Jurkat, Clone E6-1 (cell line): ENCODE data around the gene RIBC1.
"Not testable (repeated sequence)": the region's sequence is repeated elsewhere in the genome, so short reads cannot be mapped to it uniquely, and the experiment has no call there.

ENCODE experiments used
- DNase-seq: peaks from one replicate; pipeline ENCODE4 v3.0.0-alpha.2; 2011; ENCODE audit warnings: low read depth, low spot score
- H3K4me3 ChIP-seq: 2 replicates; pipeline ENCODE4 v1.5.1; 2011; ENCODE audit warnings: mild to moderate bottlenecking, low read length, control low read depth, moderate library complexity

RIBC1 gene

DNA sequence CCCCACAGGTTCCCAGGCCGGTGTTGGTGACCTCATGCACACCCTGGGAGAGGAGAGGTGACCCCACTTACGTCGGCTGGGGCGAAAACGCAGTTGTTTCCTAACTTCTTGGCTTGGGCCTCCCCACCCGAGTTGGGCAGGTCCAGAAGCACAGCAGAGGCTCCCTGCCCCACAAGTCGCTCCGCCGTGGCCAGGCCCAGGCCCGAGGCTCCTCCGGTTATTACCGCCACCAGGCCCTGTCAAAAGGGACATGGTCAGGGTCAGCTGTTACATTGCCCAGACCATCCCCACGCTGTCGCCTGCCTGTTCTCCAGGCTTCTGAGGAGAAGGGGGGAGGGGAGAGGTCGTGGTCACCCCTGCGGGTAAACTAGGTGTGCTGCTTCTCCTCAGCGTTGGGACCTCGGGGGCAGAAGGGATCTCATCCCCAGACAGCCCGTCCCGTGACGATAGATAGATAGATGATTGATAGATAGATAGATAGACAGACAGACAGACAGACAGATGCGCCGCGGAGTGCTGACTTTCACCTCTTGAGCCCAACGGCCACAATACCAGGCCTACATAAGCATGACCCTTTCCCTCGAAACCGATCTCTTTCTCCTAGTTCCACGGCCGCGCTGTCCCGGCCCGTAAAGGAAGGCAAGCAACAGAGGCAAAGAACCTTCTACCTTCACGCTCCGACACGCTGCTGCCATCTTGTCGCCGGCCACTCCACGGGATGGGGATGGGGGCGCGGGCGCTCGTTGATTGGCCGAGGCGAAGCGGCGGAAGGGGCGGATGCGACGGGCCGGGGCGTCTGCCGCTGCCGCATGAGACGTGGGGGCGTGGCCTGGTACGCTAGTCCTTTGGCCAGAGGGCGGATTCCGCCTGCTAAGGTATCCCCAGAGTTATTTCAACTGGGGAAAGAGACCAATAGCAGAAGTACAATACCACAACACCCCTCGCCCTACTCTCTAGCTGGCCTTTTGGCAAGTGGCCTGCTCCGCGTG lies 11.3 kb downstream of the RIBC1 start, which contains the start of gene HSD17B10:
Gene HSD17B10, minus strand, starts transcription at position 720 of the 989 bp plus-strand sequence. Its CDS starts 25 bp downstream, at position 695.
- peak; percentile 62 for DNase-seq
- peak within 1 kb of the TSS; percentile 83 for H3K4me3 ChIP-seq

DNA sequence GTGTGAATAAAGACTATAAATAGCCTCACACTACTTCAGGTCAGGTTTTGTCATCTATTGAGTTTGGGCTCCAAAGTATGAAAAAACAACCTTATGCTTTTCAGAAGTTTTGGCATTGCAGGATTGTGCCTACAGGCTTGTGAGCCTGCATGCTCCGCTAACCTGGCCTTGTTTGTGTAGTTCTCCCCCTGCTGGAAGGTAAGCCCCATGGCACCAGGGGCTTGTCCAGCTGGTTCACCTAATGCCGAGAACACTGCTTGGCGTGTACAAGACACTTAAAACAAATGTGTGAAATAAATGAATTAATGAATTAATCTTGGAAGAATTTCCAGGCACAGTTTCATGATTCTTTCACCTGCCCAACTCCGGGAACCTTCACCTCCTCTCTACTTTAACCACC lies 13.3 kb downstream of the RIBC1 start:
- DNase-seq: peak; percentile 63
- no peak overlapping the region for H3K4me3 ChIP-seq

GRCh38 chrX:53437206-53437605 lies 14.5 kb downstream of the RIBC1 start:
- H3K4me3 ChIP-seq: no peak overlapping the region
- no peak for DNase-seq

DNA sequence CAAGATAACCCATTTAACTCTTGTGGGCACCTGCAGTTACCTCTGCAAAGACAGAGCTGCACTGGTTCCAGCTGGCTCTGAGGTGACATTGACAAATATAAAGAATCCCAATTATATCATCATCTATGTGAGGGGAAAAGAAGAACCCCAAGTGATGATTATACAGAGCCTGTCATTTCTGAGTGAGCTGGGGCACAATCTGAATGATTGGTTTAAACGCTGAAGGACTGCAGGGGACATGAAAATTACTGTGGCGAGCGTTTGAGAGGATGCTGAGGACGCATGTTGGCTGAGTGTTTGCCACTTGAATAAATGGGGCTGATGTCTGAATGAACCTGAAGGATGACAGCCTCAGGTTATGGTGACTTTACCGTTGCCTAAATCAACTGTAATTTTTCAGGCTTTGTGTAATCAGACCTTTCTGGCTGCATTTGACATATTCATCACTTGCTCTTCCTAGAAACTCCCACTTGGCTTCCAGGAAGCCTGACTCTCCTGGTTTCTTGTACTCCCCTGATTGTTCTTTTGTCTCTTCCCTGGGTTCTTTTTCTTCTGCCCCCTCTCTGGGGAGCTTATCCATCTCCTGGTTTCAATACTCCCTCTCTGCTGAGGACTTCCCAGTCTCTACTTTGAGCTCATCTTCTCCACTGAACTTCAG lies 15.6 kb downstream of the RIBC1 start:
- DNase-seq: no peak
- H3K4me3 ChIP-seq: no peak overlapping the region

- no peak for DNase-seq
- no peak overlapping the region for H3K4me3 ChIP-seq
These were observed 16.2 kb downstream of the RIBC1 start for GRCh38 chrX:53438832-53439230.

DNA sequence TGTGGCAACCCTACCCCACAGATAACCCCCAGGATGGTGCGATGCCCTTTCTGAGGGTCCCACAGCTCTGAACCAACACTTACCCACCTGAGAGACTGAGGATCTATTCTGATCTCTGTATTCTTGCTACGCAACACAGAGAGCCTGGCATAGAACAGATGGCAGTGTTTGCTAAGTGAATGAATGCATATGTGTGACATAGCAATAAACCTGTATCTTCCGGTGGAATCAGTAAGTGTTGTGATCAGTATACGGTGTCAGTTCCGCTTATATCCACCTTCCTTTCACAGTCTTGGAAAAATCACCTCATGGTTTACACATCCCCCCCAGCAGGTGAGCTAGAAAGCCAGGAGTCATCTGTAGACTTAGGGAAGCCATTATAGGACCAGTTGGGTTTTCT lies 17.4 kb downstream of the RIBC1 start:
- H3K4me3 ChIP-seq: no peak overlapping the region
- DNase-seq: no peak

GRCh38 chrX:53440621-53441517 lies 18.2 kb downstream of the RIBC1 start:
- peak overlapping the region; percentile 58 for H3K4me3 ChIP-seq
- DNase-seq: no peak

GRCh38 chrX:53441531-53442321 lies 19.1 kb downstream of the RIBC1 start:
- DNase-seq: peak; percentile 48
- peak overlapping the region; percentile 58 for H3K4me3 ChIP-seq

DNA sequence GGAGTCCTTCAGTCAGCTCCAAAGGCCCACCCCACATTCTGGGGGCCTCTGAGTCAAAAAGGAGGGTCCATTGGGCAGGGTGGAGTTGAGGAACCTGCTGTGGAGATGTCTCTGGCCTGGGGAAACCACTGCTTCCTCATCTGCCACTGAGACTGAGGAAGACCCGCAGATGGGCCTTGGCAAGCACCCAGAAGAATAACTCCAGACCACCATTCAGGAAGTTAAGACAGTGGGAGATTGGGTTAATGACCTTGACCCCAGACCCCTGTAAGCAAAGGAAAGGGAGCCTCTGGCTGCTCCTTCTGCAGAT lies 19.6 kb downstream of the RIBC1 start:
- peak overlapping the region; percentile 58 for H3K4me3 ChIP-seq
- no peak for DNase-seq

DNA sequence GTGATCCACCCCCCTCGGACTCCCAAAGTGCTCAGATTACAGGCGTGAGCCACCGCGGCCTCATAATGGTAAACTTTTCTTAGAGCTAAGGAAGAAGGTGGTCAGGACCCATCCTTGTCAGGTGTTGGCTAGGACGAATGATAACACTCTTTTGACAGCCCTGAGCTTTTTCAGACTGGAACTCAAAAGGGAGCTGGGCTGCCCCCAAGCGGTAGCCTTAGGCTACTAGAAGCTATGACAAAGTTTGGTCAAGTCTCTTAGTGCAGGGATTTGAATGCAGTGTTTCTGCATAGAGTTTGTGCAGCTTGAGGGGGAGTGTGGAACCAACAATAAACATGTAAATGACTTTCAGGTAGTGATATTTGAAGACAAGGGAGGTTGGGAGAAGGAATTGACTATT lies 23.3 kb downstream of the RIBC1 start:
- DNase-seq: peak; percentile 19
- H3K4me3 ChIP-seq: no peak overlapping the region

DNA sequence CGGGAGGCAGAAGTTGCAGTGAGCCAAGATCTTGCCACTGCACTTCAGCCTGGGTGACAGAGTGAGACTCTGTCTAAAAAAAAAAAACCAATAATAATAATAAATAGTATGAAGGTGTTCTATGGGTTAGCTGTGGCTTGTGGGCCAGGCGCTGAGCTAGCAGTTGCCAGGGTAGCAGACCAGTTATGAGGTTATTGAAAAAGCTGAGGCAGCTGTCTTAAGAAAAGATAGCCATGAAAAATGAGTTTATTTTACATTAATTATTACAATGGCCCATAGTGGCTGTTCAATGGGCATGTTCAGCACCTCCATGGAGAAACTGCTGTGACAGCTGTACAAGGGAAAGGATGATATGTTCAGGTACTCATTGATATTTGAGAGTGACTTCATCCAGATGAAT lies 24.8 kb downstream of the RIBC1 start:
- no peak for DNase-seq
- H3K4me3 ChIP-seq: no peak overlapping the region

GRCh38 chrX:53449632-53450031 lies 27.0 kb downstream of the RIBC1 start:
- DNase-seq: no peak
- H3K4me3 ChIP-seq: no peak overlapping the region

DNA sequence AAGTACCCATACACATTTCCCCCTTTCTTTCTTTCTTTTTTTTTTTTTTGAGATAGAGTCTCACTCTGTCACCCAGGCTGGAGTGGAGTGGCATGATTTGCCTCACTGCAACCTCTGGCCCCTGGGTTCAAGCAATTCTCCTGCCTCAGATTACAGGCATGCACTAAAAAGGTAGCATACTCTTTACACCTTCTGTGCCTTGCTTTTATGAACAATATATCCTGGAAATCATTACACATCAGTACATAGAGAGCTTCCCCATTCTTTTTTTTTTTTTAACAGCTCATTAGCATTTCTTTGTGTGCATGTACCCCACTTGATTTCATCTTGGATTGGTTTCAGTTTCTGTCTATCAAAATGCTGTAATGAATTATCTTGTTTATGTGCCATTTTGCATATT lies 30.1 kb downstream of the RIBC1 start:
- H3K4me3 ChIP-seq: no peak overlapping the region
- DNase-seq: no peak

- DNase-seq: no peak
- no peak overlapping the region for H3K4me3 ChIP-seq
These were observed 33.6 kb downstream of the RIBC1 start for GRCh38 chrX:53456254-53456653.

- DNase-seq: no peak
- no peak overlapping the region for H3K4me3 ChIP-seq
These were observed 35.4 kb downstream of the RIBC1 start for GRCh38 chrX:53458082-53458481.

- not testable (repeated sequence) for H3K4me3 ChIP-seq, DNase-seq
These were observed 46.0 kb downstream of the RIBC1 start for GRCh38 chrX:53468659-53469058.

GRCh38 chrX:53471346-53471745 lies 48.7 kb downstream of the RIBC1 start:
- no peak for DNase-seq
- H3K4me3 ChIP-seq: no peak overlapping the region

- DNase-seq: no peak
- H3K4me3 ChIP-seq: no peak overlapping the region
These were observed 52.0 kb downstream of the RIBC1 start for GRCh38 chrX:53474707-53475106.

DNA sequence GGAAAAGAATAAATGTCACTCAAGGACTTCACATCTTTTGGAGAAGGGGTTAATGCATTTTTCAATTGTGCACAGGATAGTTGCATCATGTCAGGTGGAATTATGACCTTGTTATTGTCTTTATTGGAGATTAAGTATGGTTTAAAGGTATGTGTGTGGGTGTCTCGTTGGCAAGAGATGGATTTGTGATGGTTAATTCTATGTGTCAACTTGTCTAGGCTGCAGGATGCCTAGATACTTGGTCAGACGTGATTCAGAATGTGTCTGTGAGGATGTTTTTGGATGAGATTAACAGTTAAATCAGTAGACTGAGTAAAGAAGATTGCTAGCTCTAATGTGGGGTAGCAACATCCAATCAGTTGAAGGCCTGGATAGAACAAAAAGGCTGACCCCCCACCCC lies 53.7 kb downstream of the RIBC1 start:
- H3K4me3 ChIP-seq: no peak overlapping the region
- DNase-seq: no peak
